BE2C (cell line): ENCODE results near the gene CYFIP2.
A peak's percentile ranks its signal among the peaks of the same experiment; 100 is the strongest.

Experiments
- DNase-seq: peaks from one replicate; pipeline ENCODE4 v3.0.0-alpha.2; 2020
- H3K27me3 ChIP-seq: fragments of 250-450 bp; sonication (Bioruptor Pico); 2 replicates; pipeline ENCODE4 v1.5.1; 2020; ENCODE audit warnings: mild to moderate bottlenecking
- H3K36me3 ChIP-seq: fragments of 250-450 bp; sonication (Bioruptor Pico); 2 replicates; pipeline ENCODE4 v1.5.1; 2020; ENCODE audit warnings: mild to moderate bottlenecking
- H3K4me1 ChIP-seq: fragments of 250-450 bp; sonication (Bioruptor Pico); 2 replicates; pipeline ENCODE4 v1.5.1; 2020
- H3K4me3 ChIP-seq: 2 replicates; pipeline ENCODE4 v1.5.1; 2011; ENCODE audit warnings: low read depth, low read length
- H3K9me3 ChIP-seq: fragments of 250-450 bp; sonication (Bioruptor Pico); 2 replicates; pipeline ENCODE4 v1.5.1; 2020
- TF ChIP-seq, protein P1 (sequence below): IDR thresholded peaks from 2 replicates; pipeline ENCODE4 v1.5.1; 2012; ENCODE audit warnings: mild to moderate bottlenecking, low read depth, low read length

CYFIP2 gene

DNA sequence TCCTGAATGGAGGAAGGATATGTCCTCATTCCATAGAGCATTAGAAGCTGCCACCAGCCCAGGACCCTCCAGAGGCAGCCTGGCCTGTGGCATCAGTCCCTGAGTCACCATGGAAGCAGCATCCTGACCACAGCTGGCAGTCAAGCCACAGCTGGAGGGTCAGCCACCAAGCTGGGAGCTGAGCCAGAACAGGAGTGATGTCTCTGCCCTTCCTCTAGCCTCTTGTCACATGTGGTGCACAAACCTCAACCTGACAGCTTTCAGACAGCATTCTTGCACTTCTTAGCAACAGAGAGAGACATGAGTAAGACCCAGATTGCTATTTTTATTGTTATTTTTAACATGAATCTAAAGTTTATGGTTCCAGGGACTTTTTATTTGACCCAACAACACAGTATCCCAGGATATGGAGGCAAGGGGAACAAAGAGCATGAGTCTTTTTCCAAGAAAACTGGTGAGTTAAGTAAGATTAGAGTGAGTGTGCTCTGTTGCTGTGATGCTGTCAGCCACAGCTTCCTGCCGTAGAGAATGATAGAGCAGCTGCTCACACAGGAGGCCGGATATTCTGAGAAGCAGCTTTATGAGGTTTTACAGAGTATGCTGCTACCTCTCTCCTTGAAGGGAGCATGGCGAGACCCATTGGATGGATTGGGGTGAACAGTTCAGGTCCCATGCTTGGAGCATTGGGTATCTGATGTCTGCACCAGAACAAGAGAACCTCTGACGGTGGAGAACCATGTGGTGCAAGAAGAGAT, 13.0 kb upstream of the CYFIP2 start:
- no peak for DNase-seq
- Histone ChIP-seq H3K36me3 (no peaks in the 10 kb centered on the region), H3K4me3 (no peak overlapping the region), H3K4me1 (no peaks in the 10 kb centered on the region), H3K27me3 (peaks cover 9% of the 10 kb centered on the region), H3K9me3 (no peaks in the 10 kb centered on the region)
- TF ChIP-seq, protein P1, sequence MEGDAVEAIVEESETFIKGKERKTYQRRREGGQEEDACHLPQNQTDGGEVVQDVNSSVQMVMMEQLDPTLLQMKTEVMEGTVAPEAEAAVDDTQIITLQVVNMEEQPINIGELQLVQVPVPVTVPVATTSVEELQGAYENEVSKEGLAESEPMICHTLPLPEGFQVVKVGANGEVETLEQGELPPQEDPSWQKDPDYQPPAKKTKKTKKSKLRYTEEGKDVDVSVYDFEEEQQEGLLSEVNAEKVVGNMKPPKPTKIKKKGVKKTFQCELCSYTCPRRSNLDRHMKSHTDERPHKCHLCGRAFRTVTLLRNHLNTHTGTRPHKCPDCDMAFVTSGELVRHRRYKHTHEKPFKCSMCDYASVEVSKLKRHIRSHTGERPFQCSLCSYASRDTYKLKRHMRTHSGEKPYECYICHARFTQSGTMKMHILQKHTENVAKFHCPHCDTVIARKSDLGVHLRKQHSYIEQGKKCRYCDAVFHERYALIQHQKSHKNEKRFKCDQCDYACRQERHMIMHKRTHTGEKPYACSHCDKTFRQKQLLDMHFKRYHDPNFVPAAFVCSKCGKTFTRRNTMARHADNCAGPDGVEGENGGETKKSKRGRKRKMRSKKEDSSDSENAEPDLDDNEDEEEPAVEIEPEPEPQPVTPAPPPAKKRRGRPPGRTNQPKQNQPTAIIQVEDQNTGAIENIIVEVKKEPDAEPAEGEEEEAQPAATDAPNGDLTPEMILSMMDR: no peak

DNA sequence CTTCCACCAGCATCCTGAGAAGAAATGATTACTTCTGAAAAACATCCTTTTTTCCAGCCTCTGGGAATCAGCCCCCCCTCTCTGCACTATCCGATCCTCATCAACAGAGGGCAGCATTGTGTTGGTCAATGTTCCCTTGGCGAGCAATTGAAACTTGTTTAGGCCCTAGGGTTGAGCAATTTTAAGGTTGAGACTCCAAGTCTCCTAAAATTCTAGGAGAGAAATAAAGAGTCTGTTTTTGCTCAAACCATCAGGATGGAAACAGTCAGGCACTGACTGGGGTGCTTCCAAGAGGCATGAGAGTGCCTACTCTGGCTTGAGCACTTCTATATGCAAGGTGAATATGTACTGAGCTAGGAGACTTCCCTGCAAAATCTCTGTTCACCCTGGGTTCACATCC, 12.4 kb upstream of the CYFIP2 start:
- Histone ChIP-seq H3K4me3 (no peak overlapping the region), H3K27me3 (peaks cover 5% of the 10 kb centered on the region), H3K4me1 (no peaks in the 10 kb centered on the region), H3K36me3 (no peaks in the 10 kb centered on the region), H3K9me3 (no peaks in the 10 kb centered on the region)
- TF ChIP-seq, protein P1: peak; percentile 93
- peak; percentile 47 for DNase-seq

DNA sequence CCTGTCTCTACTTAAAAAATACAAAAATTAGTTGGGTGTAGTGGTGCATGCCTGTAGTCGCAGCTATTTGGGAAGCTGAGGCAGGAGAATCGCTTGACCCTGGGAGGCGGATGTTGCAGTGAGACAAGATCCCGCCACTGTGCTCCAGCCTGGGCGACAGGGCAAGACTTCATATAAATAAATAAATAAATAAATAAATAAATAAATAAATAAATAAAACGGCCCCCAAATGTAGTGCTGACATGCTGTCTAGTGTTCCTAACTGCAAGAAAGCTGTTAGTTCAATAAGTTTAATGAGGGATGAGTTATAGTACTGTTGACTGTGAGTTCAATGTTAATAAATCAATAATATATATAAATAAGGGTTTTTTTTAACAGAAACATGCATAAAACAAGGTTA, 7.5 kb upstream of the CYFIP2 start:
- no peak for DNase-seq
- TF ChIP-seq, protein P1: no peak
- Histone ChIP-seq H3K4me3 (no peak overlapping the region), H3K9me3 (no peaks in the 10 kb centered on the region), H3K4me1 (no peaks in the 10 kb centered on the region), H3K36me3 (no peaks in the 10 kb centered on the region), H3K27me3 (peaks cover 10% of the 10 kb centered on the region)

DNA sequence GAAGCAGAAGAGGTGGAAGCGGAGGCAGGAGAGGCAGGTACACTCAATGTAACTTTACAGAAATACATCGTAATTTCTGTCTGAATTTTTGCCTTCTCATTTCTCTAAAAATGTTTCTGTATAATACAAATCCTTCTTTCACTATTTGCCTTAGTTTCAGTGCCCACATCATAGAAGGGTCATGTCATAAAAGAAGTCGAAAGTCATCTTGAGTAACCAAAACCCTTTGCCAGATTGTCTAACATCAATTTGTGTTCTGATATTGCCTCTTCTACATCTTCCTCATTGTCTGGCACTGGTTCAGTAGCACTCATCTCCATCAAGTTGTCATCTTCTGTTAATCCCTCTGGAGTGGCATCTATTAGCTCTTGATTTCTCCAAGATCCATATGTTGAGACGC, 6.2 kb upstream of the CYFIP2 start:
- H3K36me3 ChIP-seq: no peaks in the 10 kb centered on the region
- no peaks in the 10 kb centered on the region for H3K9me3 ChIP-seq
- TF ChIP-seq, protein P1: no peak
- no peak overlapping the region for H3K4me3 ChIP-seq
- H3K4me1 ChIP-seq: no peaks in the 10 kb centered on the region
- H3K27me3 ChIP-seq: peaks cover 18% of the 10 kb centered on the region
- no peak for DNase-seq

DNA sequence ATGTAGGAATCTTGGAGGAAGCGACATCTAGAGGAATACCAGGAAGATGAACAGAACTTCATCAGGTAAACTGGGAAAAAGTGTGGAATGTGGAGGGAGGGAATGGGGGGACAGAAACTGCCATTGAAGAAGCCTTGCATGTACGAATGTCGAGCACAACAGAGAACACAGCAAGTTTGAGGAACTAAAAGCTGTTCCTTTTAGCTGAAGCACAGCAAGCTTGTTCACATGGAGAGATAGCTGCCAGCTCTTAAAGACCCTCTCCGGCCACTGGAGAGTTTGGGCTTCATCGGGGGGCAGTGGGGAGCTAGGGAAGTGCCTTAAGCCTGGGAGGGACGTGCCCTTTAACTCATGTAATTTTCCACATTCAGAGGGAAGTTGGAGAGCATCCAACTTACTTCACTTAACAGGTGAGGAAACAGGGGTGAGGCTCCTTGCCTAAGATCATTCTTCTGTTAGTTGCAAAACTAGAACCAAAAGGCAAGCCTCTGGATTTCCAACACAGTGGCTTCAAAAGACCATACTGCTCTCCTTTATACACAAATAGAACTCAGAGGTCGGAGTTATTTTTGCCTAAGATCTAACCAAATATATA, 2.3 kb upstream of the CYFIP2 start:
- Histone ChIP-seq H3K27me3 (peaks cover 26% of the 10 kb centered on the region), H3K4me1 (no peaks in the 10 kb centered on the region)
- TF ChIP-seq, protein P1: no peak

More for the DNA sequence above, 2.3 kb upstream of the CYFIP2 start:
- H3K9me3 ChIP-seq: no peaks in the 10 kb centered on the region
- H3K4me3 ChIP-seq: no peak overlapping the region
- no peak for DNase-seq
- H3K36me3 ChIP-seq: no peaks in the 10 kb centered on the region
